ENCODE results near the gene TMC3. TPM values are rescaled to one million over a fixed set of nuclear protein-coding genes. Genes with fewer than 3 reads are reported as not detected.

The TMC3 gene
- total and polyA plus RNA-seq, 2 donors from 2014 or later = not detected

GRCh38 chr15:81281766-81282605, 92.0 kb downstream of the TMC3 start:
- no peak overlapping the region for H3K9ac ChIP-seq (ENCODE audit: low read length in 3 of 3)
- intact Hi-C loops (cut with DNase I) = loop anchor here (10.0 kb wide), 1 partner anchor 53 kb away; no protein-coding TSS in a partner anchor
- H3K27me3 ChIP-seq (ENCODE audit: control insufficient read depth, insufficient read depth, low read length) = no peaks in the 10 kb centered on the region
- TF ChIP-seq CTCF (IDR thresholded peaks at IDR 0.05; ENCODE audit: borderline replicate concordance, extremely low read depth, insufficient read depth) = no peak
- peaks cover 0 to 6% (median 0%) of the 10 kb centered on the region in 3 donors for H3K9me3 ChIP-seq (ENCODE audit: control insufficient read depth in 2 of 3, insufficient read depth in 1 of 3, low read length in 3 of 3)
- no peak overlapping the region for H3K4me3 ChIP-seq (ENCODE audit: low read length in 3 of 3)
- no peak overlapping the region for H3K27ac ChIP-seq (ENCODE audit: low read depth in 2 of 2, low read length in 2 of 2)
- DNase-seq (no peak), FAIRE-seq (no peak)
- no peaks in the 10 kb centered on the region for H3K36me3 ChIP-seq (ENCODE audit: control insufficient read depth in 2 of 3, insufficient read depth in 3 of 3, low read length in 3 of 3)
- peaks cover 0 to 2% (median 0%) of the 10 kb centered on the region in 3 donors for H3K4me1 ChIP-seq (ENCODE audit: control insufficient read depth in 2 of 3, insufficient read depth in 2 of 3, low read depth in 1 of 3, low read length in 3 of 3)

GRCh38 chr15:81281456-81281735, 92.6 kb downstream of the TMC3 start:
- intact Hi-C loops (cut with DNase I) = loop anchor here (10.0 kb wide), 1 partner anchor 53 kb away; no protein-coding TSS in a partner anchor
- FAIRE-seq = no peak
- no peaks in the 10 kb centered on the region for H3K36me3 ChIP-seq (ENCODE audit: control insufficient read depth in 2 of 3, insufficient read depth in 3 of 3, low read length in 3 of 3)

More at GRCh38 chr15:81281456-81281735, 92.6 kb downstream of the TMC3 start:
- Histone ChIP-seq H3K27ac (ENCODE audit: low read depth in 2 of 2, low read length in 2 of 2) (no peak overlapping the region), H3K9me3 (ENCODE audit: control insufficient read depth in 2 of 3, insufficient read depth in 1 of 3, low read length in 3 of 3) (peaks cover 0 to 7% (median 0%) of the 10 kb centered on the region in 3 donors), H3K27me3 (ENCODE audit: control insufficient read depth, insufficient read depth, low read length) (no peaks in the 10 kb centered on the region), H3K4me3 (ENCODE audit: low read length in 3 of 3) (no peak overlapping the region), H3K4me1 (ENCODE audit: control insufficient read depth in 2 of 3, insufficient read depth in 2 of 3, low read depth in 1 of 3, low read length in 3 of 3) (peaks cover 0 to 2% (median 0%) of the 10 kb centered on the region in 3 donors), H3K9ac (ENCODE audit: low read length in 3 of 3) (no peak overlapping the region)
- no peak for TF ChIP-seq CTCF (IDR thresholded peaks at IDR 0.05; ENCODE audit: borderline replicate concordance, extremely low read depth, insufficient read depth)
- DNase-seq = no peak

Other genes with a start within 250 kb of the TMC3 start
- 0.50 TPM for gene CFAP161, start 239.9 kb downstream of the TMC3 start, total RNA-seq
- not detected for gene CFAP161, start 239.9 kb downstream of the TMC3 start, polyA plus RNA-seq (ENCODE audit: insufficient read depth, low read depth, low replicate concordance)
- gene IL16, start 177.3 kb downstream of the TMC3 start, total RNA-seq = 19.9 TPM
- 1.4 TPM for gene IL16, start 177.3 kb downstream of the TMC3 start, polyA plus RNA-seq (ENCODE audit: insufficient read depth, low read depth, low replicate concordance)
- gene STARD5, start 50.1 kb downstream of the TMC3 start, total RNA-seq = 4.1 TPM
- gene STARD5, start 50.1 kb downstream of the TMC3 start, polyA plus RNA-seq (ENCODE audit: insufficient read depth, low read depth, low replicate concordance) = 3.2 TPM